ENCODE results near the gene HDAC4. TPM values are rescaled to one million over a fixed set of nuclear protein-coding genes. Genes with fewer than 3 reads are reported as not detected.

HDAC4 gene
- total RNA-seq, 1 experiment from 2014 or later: 5.5 TPM

GRCh38 chr2:239141021-239141760 lies 259.6 kb downstream of the HDAC4 start:
- no peak for DNase-seq (ENCODE audit: low read depth)

GRCh38 chr2:239140346-239141020 lies 260.3 kb downstream of the HDAC4 start:
- DNase-seq (ENCODE audit: low read depth): no peak

- no peak for DNase-seq (ENCODE audit: low read depth)
These were observed 261.3 kb downstream of the HDAC4 start for GRCh38 chr2:239139566-239139965.

- no peak for DNase-seq (ENCODE audit: low read depth)
These were observed 261.7 kb downstream of the HDAC4 start for GRCh38 chr2:239139101-239139500.

- no peak for DNase-seq (ENCODE audit: low read depth)
These were observed 262.2 kb downstream of the HDAC4 start for GRCh38 chr2:239138610-239139009.

- DNase-seq (ENCODE audit: low read depth): no peak
These were observed 262.9 kb downstream of the HDAC4 start for GRCh38 chr2:239137898-239138283.

- no peak for DNase-seq (ENCODE audit: low read depth)
These were observed 263.5 kb downstream of the HDAC4 start for GRCh38 chr2:239137165-239137897.

- no peak for DNase-seq (ENCODE audit: low read depth)
These were observed 264.1 kb downstream of the HDAC4 start for GRCh38 chr2:239136762-239137161.

GRCh38 chr2:239136203-239136602 lies 264.6 kb downstream of the HDAC4 start:
- DNase-seq (ENCODE audit: low read depth): no peak

- DNase-seq (ENCODE audit: low read depth): no peak
These were observed 265.3 kb downstream of the HDAC4 start for GRCh38 chr2:239135531-239135930.

GRCh38 chr2:239133945-239134570 lies 266.8 kb downstream of the HDAC4 start:
- no peak for DNase-seq (ENCODE audit: low read depth)

- no peak for DNase-seq (ENCODE audit: low read depth)
These were observed 268.0 kb downstream of the HDAC4 start for GRCh38 chr2:239132786-239133185.

GRCh38 chr2:239132156-239132709 lies 268.6 kb downstream of the HDAC4 start:
- DNase-seq (ENCODE audit: low read depth): no peak

- DNase-seq (ENCODE audit: low read depth): no peak
These were observed 269.3 kb downstream of the HDAC4 start for GRCh38 chr2:239131521-239131920.

- no peak for DNase-seq (ENCODE audit: low read depth)
These were observed 270.0 kb downstream of the HDAC4 start for GRCh38 chr2:239130786-239131325.

GRCh38 chr2:239130041-239130440 lies 270.8 kb downstream of the HDAC4 start:
- no peak for DNase-seq (ENCODE audit: low read depth)

GRCh38 chr2:239129147-239129920 lies 271.5 kb downstream of the HDAC4 start:
- no peak for DNase-seq (ENCODE audit: low read depth)

GRCh38 chr2:239128706-239129105 lies 272.1 kb downstream of the HDAC4 start:
- no peak for DNase-seq (ENCODE audit: low read depth)

GRCh38 chr2:239127513-239127912 lies 273.3 kb downstream of the HDAC4 start:
- DNase-seq (ENCODE audit: low read depth): no peak

GRCh38 chr2:239125726-239126675 lies 274.8 kb downstream of the HDAC4 start:
- no peak for DNase-seq (ENCODE audit: low read depth)
